Testis (tissue), 3 donors: Measurements from ENCODE around the gene ANXA10. TPM values are rescaled to one million over a fixed set of nuclear protein-coding genes. Genes with fewer than 3 reads are reported as not detected.

Experiments used
- DNase-seq: peaks from one replicate; pipeline ENCODE4 v3.0.0-alpha.2; 2019
- H3K27ac ChIP-seq, 2 donors: fragments of 200-600 bp; sonication (generic); one replicate each; pipeline ENCODE4 v1.5.1; 2019
- H3K27me3 ChIP-seq: fragments of 200-600 bp; sonication (generic); one replicate; pipeline ENCODE4 v1.5.1; 2019
- H3K36me3 ChIP-seq: fragments of 200-600 bp; sonication (generic); one replicate; pipeline ENCODE4 v1.5.1; 2017; ENCODE audit warnings: low read depth; ENCODE audit errors: missing control alignments
- H3K4me1 ChIP-seq: fragments of 200-600 bp; sonication (generic); one replicate; pipeline ENCODE4 v1.5.1; 2019
- H3K4me3 ChIP-seq, 2 donors: fragments of 200-600 bp; sonication (generic); one replicate each; pipeline ENCODE4 v1.5.1; 2017 to 2019
- H3K9me3 ChIP-seq: fragments of 200-600 bp; sonication (generic); one replicate; pipeline ENCODE4 v1.5.1; 2017
- CTCF ChIP-seq, 3 experiments: fragments of 450-650 bp in 2 of 3; fragments of 200-600 bp in 1 of 3; sonication (generic) in 1 of 3; IDR thresholded peaks; one replicate each; pipeline ENCODE4 v1.5.1; 2016 to 2019; ENCODE audit warnings: antibody characterized with exemption in 3 of 3, mild to moderate bottlenecking in 2 of 3, moderate library complexity in 1 of 3
- POLR2A ChIP-seq: fragments of 450-650 bp; IDR thresholded peaks from one replicate; pipeline ENCODE4 v1.6.1; 2017; ENCODE audit warnings: antibody characterized with exemption, mild to moderate bottlenecking, moderate library complexity
- WGBS, 2 donors: methylation state at CpG; one replicate each; pipeline ENCODE4 v1.1.5; 2018; 5-methylcytosine and 5-hydroxymethylcytosine counted together
- intact Hi-C: fragments of 100-400 bp; cut with DNase I; formaldehyde crosslinking; loops from one replicate; pipeline ENCODE4 v1.15.1; 2023; ENCODE audit warnings: low total_unique reads
- polyA plus RNA-seq: library from polyadenylated mRNA; stranded (reverse); fragments of 350-450 nt; fragmentation: Illumina TruSeq; extraction: RNeasy Lipid Tissue Mini Kit (QIAGEN cat#74804); gene quantifications from one replicate; pipeline ENCODE4 v1.2.3, GENCODE V29; 2014; ENCODE audit warnings: low read depth, low replicate concordance; ENCODE audit not compliant: insufficient read depth
- total RNA-seq, 2 donors: library from RNA; depleted of rRNA; stranded (reverse); fragments of >200 nt; gene quantifications; one replicate each; pipeline ENCODE4 v1.2.3, GENCODE V29; 2016

ANXA10 gene
- total and polyA plus RNA-seq, 3 donors from 2014 or later, result 0.25 to 2.7 (median 0.71) TPM

DNA sequence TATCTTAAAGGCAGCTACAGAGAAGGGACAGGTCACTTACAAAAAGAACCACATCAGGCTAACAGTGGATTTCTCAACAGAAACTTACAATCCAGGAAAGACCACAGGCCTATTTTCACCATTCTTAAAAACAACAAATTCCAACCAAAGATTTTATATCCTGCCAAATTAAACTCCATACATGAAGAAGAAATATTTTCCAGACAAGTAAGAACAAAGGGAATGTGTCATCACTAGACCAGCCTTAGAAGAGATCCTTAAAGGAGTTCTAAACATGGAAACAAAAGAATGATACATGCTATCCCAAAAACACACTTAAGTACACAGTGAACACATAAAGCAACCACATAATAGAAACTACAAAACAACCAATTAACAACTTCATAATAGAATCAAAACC lies 105.6 kb downstream of the ANXA10 start:
- no peak for TF ChIP-seq POLR2A
- no peak for TF ChIP-seq CTCF (IDR thresholded peaks at IDR 0.05)
- Histone ChIP-seq H3K27me3 (no peaks in the 10 kb centered on the region), H3K9me3 (no peaks in the 10 kb centered on the region), H3K36me3 (no peaks in the 10 kb centered on the region), H3K4me3 (no peak overlapping the region), H3K4me1 (no peaks in the 10 kb centered on the region), H3K27ac (no peak overlapping the region)
- DNase-seq, result no peak
- intact Hi-C loops, result no loop called here

GRCh38 chr4:168199260-168199957 lies 107.1 kb downstream of the ANXA10 start:
- Histone ChIP-seq H3K36me3 (no peaks in the 10 kb centered on the region), H3K9me3 (no peaks in the 10 kb centered on the region), H3K27ac (no peak overlapping the region), H3K4me1 (no peaks in the 10 kb centered on the region), H3K4me3 (no peak overlapping the region), H3K27me3 (no peaks in the 10 kb centered on the region)
- intact Hi-C loops, result no loop called here
- TF ChIP-seq POLR2A (no peak), CTCF (IDR thresholded peaks at IDR 0.05) (no peak)
- DNase-seq, result no peak
- 37 to 38% methylated on average over 4 of the region's 4 CpGs for WGBS, 2 donors

DNA sequence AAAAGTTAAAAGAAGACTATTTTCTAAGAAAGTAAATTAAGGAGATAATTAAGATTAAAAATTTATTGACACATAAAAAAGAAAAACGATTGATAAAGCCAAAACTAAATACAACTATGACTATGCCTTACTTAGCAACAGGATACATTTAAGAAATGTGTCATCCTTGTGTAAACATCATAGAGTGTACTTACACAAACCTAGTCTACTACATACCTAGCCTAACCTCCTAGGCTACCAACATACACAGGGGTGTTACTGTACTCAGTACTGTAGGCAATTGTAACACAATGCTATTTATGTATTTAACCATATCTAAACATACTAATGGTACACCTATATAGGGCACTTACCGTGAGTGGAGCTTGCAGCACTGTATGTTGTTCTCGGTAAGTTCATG lies 108.3 kb downstream of the ANXA10 start:
- Histone ChIP-seq H3K36me3 (no peaks in the 10 kb centered on the region), H3K4me3 (no peak overlapping the region), H3K9me3 (no peaks in the 10 kb centered on the region), H3K4me1 (no peaks in the 10 kb centered on the region), H3K27ac (no peak overlapping the region), H3K27me3 (no peaks in the 10 kb centered on the region)
- no peak for DNase-seq
- TF ChIP-seq POLR2A, result no peak
- TF ChIP-seq CTCF (IDR thresholded peaks at IDR 0.05), result no peak
- WGBS, 2 donors, result 77 to 93% methylated on average over 3 of the region's 3 CpGs
- intact Hi-C loops, result no loop called here

- Histone ChIP-seq H3K4me3 (no peak overlapping the region), H3K36me3 (no peaks in the 10 kb centered on the region), H3K27me3 (no peaks in the 10 kb centered on the region), H3K9me3 (no peaks in the 10 kb centered on the region), H3K27ac (no peak overlapping the region), H3K4me1 (no peaks in the 10 kb centered on the region)
- WGBS, 2 donors, result 93 to 96% methylated on average over 2 to 4 of the region's 4 CpGs
- no peak for DNase-seq
- intact Hi-C loops, result no loop called here
- TF ChIP-seq CTCF (IDR thresholded peaks at IDR 0.05), result no peak
- no peak for TF ChIP-seq POLR2A
These were observed 111.0 kb downstream of the ANXA10 start for GRCh38 chr4:168203233-168203911.
